Dedifferentiated amniotic fluid mesenchymal stem cell (primary cell): ENCODE data around the gene ADAMTS13.
"Not testable (repeated sequence)": the region's sequence is repeated elsewhere in the genome, so short reads cannot be mapped to it uniquely, and the experiment has no call there.

Experiments
- DNase-seq: peaks from one replicate; pipeline ENCODE4 v3.0.0-alpha.2; 2016; ENCODE audit errors: extremely low spot score

ADAMTS13 gene

GRCh38 chr9:133421615-133422542, at the start of gene ADAMTS13:
Gene ADAMTS13, plus strand, starts transcription at chr9:133422367. Its CDS starts 77 bp downstream, at chr9:133422444.
- no peak for DNase-seq

GRCh38 chr9:133374612-133375115, 47.5 kb upstream of the ADAMTS13 start:
- DNase-seq = peak; percentile 45

GRCh38 chr9:133375116-133375723, 46.9 kb upstream of the ADAMTS13 start:
- DNase-seq = peak; percentile 23

- DNase-seq = peak; percentile 90
These were observed 46.2 kb upstream of the ADAMTS13 start, which contains the start of the genes STKLD1 and SURF4 for GRCh38 chr9:133375724-133376654. Gene STKLD1, plus strand, starts transcription at chr9:133376366. Its CDS starts 108 bp downstream, at chr9:133376474. Gene SURF4, minus strand, starts transcription at chr9:133376060. Its CDS starts 91 bp downstream, at chr9:133375969.

GRCh38 chr9:133377280-133377679, 44.9 kb upstream of the ADAMTS13 start:
- DNase-seq = not testable (repeated sequence)

- DNase-seq = no peak
These were observed 44.4 kb upstream of the ADAMTS13 start for GRCh38 chr9:133377721-133378216.

GRCh38 chr9:133378408-133378962, 43.7 kb upstream of the ADAMTS13 start:
- DNase-seq = no peak

GRCh38 chr9:133379153-133380086, 42.7 kb upstream of the ADAMTS13 start:
- no peak for DNase-seq

- DNase-seq = no peak
These were observed 41.4 kb upstream of the ADAMTS13 start for GRCh38 chr9:133380734-133381133.

- no peak for DNase-seq
These were observed 39.5 kb upstream of the ADAMTS13 start for GRCh38 chr9:133382507-133383141.

GRCh38 chr9:133383438-133383837, 38.7 kb upstream of the ADAMTS13 start:
- DNase-seq = no peak

- DNase-seq = no peak
These were observed 37.3 kb upstream of the ADAMTS13 start for GRCh38 chr9:133384736-133385321.

GRCh38 chr9:133385452-133385851, 36.7 kb upstream of the ADAMTS13 start:
- no peak for DNase-seq

- no peak for DNase-seq
These were observed 35.8 kb upstream of the ADAMTS13 start for GRCh38 chr9:133386338-133386737.

GRCh38 chr9:133387680-133388079, 34.5 kb upstream of the ADAMTS13 start:
- DNase-seq = no peak

GRCh38 chr9:133389025-133389557, 33.1 kb upstream of the ADAMTS13 start:
- no peak for DNase-seq

- DNase-seq = no peak
These were observed 32.6 kb upstream of the ADAMTS13 start for GRCh38 chr9:133389562-133389961.

- no peak for DNase-seq
These were observed 31.5 kb upstream of the ADAMTS13 start for GRCh38 chr9:133390713-133391112.

- DNase-seq = not testable (repeated sequence)
These were observed 30.7 kb upstream of the ADAMTS13 start for GRCh38 chr9:133391449-133391848.
